K562 (cell line): Measurements from ENCODE around the gene TDRD6. TPM values are rescaled to one million over a fixed set of nuclear protein-coding genes. Genes with fewer than 3 reads are reported as not detected.

ENCODE experiments used
- MAFF ChIP-seq: IDR thresholded peaks from 2 replicates; pipeline ENCODE4 v1.6.1; 2012; ENCODE audit warnings: low read length, improper control_type of control experiment
- RBBP5 ChIP-seq: fragments of 200-600 bp; sonication (generic); IDR thresholded peaks from 2 replicates; pipeline ENCODE4 v1.6.1; 2012; ENCODE audit warnings: borderline replicate concordance, mild to moderate bottlenecking, low read length, control low read depth, inconsistent platforms; ENCODE audit not compliant: insufficient read depth, poor library complexity, severe bottlenecking
- RBFOX2 ChIP-seq: fragments of 200-400 bp; formaldehyde crosslinking; IDR thresholded peaks from 2 replicates; pipeline ENCODE4 v1.6.1; 2017; ENCODE audit warnings: low read depth, mild to moderate bottlenecking, low read length, moderate library complexity
- SRF ChIP-seq, 2 experiments: fragments of 250-450, 450-650 bp in 1 of 2; sonication (Bioruptor Pico) in 1 of 2; sonication (generic) in 1 of 2; formaldehyde crosslinking; IDR thresholded peaks; 2 replicates each; pipeline versions ENCODE4 v1.5.0 to v1.5.1; 2020 to 2022; ENCODE audit warnings: mild to moderate bottlenecking in 1 of 2, missing genetic modification reagents in 1 of 2
- WHSC1 ChIP-seq: IDR thresholded peaks from one replicate; pipeline ENCODE4 v1.6.1; 2012; ENCODE audit warnings: low read length, control low read depth, inconsistent platforms
- ZBTB40 ChIP-seq, 2 experiments: fragments of 450-650 bp in 1 of 2; sonication (generic) in 1 of 2; formaldehyde crosslinking in 1 of 2; IDR thresholded peaks; 2 replicates each; pipeline versions ENCODE4 v1.7.1 to v1.9.0; 2016 to 2022; ENCODE audit warnings: inconsistent platforms in 1 of 2, mild to moderate bottlenecking in 1 of 2, missing genetic modification reagents in 1 of 2
- ZBTB49 ChIP-seq: sonication (generic); formaldehyde crosslinking; IDR thresholded peaks from 2 replicates; pipeline ENCODE4 v1.8.0; 2022; ENCODE audit warnings: missing genetic modification reagents, mild to moderate bottlenecking, borderline replicate concordance
- ZNF830 ChIP-seq: fragments of 250-450 bp; sonication (Bioruptor Pico); IDR thresholded peaks from 2 replicates; pipeline ENCODE4 v1.5.0; 2021; ENCODE audit warnings: mild to moderate bottlenecking
- polyA plus RNA-seq, 8 experiments: library from polyadenylated mRNA; depleted of rRNA in 4 of 8; stranded (reverse) in 5 of 8; unstranded in 3 of 8; fragments of >200 nt; fragmentation: Nextera tagmentation in 2 of 8; fragmentation: Illumina TruSeq in 1 of 8; extraction: Ambion mirVana in 2 of 8; extraction: Trizol in 1 of 8; gene quantifications; 2 replicates each; pipeline versions ENCODE4 v1.2.1 to v1.2.3, GENCODE V29; 2011 to 2014; ENCODE audit warnings: inconsistent platforms in 1 of 8, missing spikeins in 1 of 8
- total RNA-seq, 7 experiments: library from RNA; depleted of rRNA in 6 of 7; stranded (reverse); fragments of >200 nt in 6 of 7; fragmentation: Illumina TruSeq in 2 of 7; extraction: Trizol in 2 of 7; gene quantifications; 2 replicates each; pipeline versions ENCODE4 v1.2.1 to v1.2.3, GENCODE V29; 2011 to 2021; ENCODE audit warnings: low replicate concordance in 1 of 7

TDRD6 gene
- total and polyA plus RNA-seq, 9 of the 15 experiments (the other 6 are each of a cell fraction or from before 2014, with no cell fraction given): under 0.01 to 0.53 (median 0.14) TPM; not detected in 1

- TF ChIP-seq MAFF: no peak
- TF ChIP-seq ZBTB40 (IDR thresholded peaks at IDR 0.05): no peak
- no peak for TF ChIP-seq ZBTB40 (CRISPR knock-in tag; IDR thresholded peaks at IDR 0.05)
- TF ChIP-seq WHSC1: no peak
- no peak for TF ChIP-seq ZBTB49 (CRISPR knock-in tag)
- TF ChIP-seq ZNF830 (CRISPR knock-in tag): no peak
- no peak for TF ChIP-seq SRF (CRISPR knock-in tag; IDR thresholded peaks at IDR 0.05)
- no peak for TF ChIP-seq RBBP5
- TF ChIP-seq RBFOX2: no peak
Observed at GRCh38 chr6:46651006-46651405, 36.7 kb upstream of the TDRD6 start (continued).
